CD4-positive, alpha-beta T cell (primary cell): ENCODE results near the gene HIGD1B. TPM values are rescaled to one million over a fixed set of nuclear protein-coding genes. Genes with fewer than 3 reads are reported as not detected.

Source experiments
- ATAC-seq: fragments of 200-7000 bp; cut with Tn5 transposase; one replicate; pipeline ENCODE4 v1.10.0; 2022; ENCODE audit warnings: mild to moderate bottlenecking; ENCODE audit not compliant: poor library complexity
- CTCF ChIA-PET: fragments of 350-600 bp; sonication (Branson Sonifier 250); formaldehyde crosslinking; loops from one replicate; lab custom pipeline; 2021; ENCODE audit warnings: antibody characterized with exemption, inconsistent platforms; lab: Charles Lee
- POLR2A ChIA-PET: fragments of 350-600 bp; sonication (Branson Sonifier 250); formaldehyde crosslinking; loops from one replicate; lab custom pipeline; 2021; ENCODE audit warnings: antibody characterized with exemption, inconsistent platforms; lab: Charles Lee
- DNase-seq, 14 experiments: peaks; one replicate each; pipeline ENCODE4 v3.0.0-alpha.2; 2013 to 2020; ENCODE audit warnings: mixed read lengths in 2 of 14
- H3K27ac ChIP-seq, 2 donors: one replicate each; pipeline versions ENCODE4 v1.5.1 to v1.7.0; 2013; ENCODE audit warnings: low read length in 2 of 2, low read depth in 1 of 2, mild to moderate bottlenecking in 1 of 2
- H3K27me3 ChIP-seq, 2 experiments: 1 replicate in 1 of 2; 2 replicates in 1 of 2; pipeline versions ENCODE4 v1.6.1 to v1.7.0; 2013; ENCODE audit warnings: low read length in 2 of 2, control low read depth in 1 of 2, mild to moderate bottlenecking in 1 of 2, moderate library complexity in 1 of 2; ENCODE audit not compliant: insufficient read depth in 2 of 2, control insufficient read depth in 1 of 2
- H3K36me3 ChIP-seq: one replicate; pipeline ENCODE4 v1.6.1; 2013; ENCODE audit warnings: low read length, control low read depth; ENCODE audit not compliant: insufficient read depth
- H3K4me1 ChIP-seq: one replicate; pipeline ENCODE4 v1.6.1; 2013; ENCODE audit warnings: low read length, control low read depth; ENCODE audit not compliant: insufficient read depth
- H3K4me3 ChIP-seq: one replicate; pipeline ENCODE4 v1.5.1; 2013; ENCODE audit warnings: mild to moderate bottlenecking, low read length, moderate library complexity
- H3K9me3 ChIP-seq, 2 experiments: 1 replicate in 1 of 2; 2 replicates in 1 of 2; pipeline versions ENCODE4 v1.6.1 to v1.7.0; 2013; ENCODE audit warnings: low read length in 2 of 2, mild to moderate bottlenecking in 2 of 2, control low read depth in 1 of 2, moderate library complexity in 1 of 2; ENCODE audit not compliant: control insufficient read depth in 1 of 2, insufficient read depth in 1 of 2
- H3K27ac Mint-ChIP-seq: one replicate; pipeline ENCODE4 v1.8.0; 2020; ENCODE audit warnings: mixed read lengths
- H3K27me3 Mint-ChIP-seq: one replicate; pipeline ENCODE4 v1.8.0; 2021; ENCODE audit warnings: mixed read lengths
- H3K36me3 Mint-ChIP-seq: one replicate; pipeline ENCODE4 v1.8.0; 2021; ENCODE audit warnings: low read depth, mixed read lengths
- H3K4me1 Mint-ChIP-seq: one replicate; pipeline ENCODE4 v1.8.0; 2021; ENCODE audit warnings: low read depth, mixed read lengths
- H3K4me3 Mint-ChIP-seq: one replicate; pipeline ENCODE4 v1.8.0; 2020; ENCODE audit warnings: mild to moderate bottlenecking, mixed read lengths
- H3K9me3 Mint-ChIP-seq: one replicate; pipeline ENCODE4 v1.8.0; 2020; ENCODE audit warnings: mixed read lengths
- CTCF ChIP-seq: fragments of 200-600 bp; IDR thresholded peaks from one replicate; pipeline ENCODE4 v1.8.0; 2022; ENCODE audit warnings: antibody characterized with exemption, mild to moderate bottlenecking
- intact Hi-C, 2 experiments: fragments of 100-400 bp; cut with DNase I in 1 of 2; cut with micrococcal nuclease in 1 of 2; formaldehyde crosslinking; loops; one replicate each; pipeline versions ENCODE4 v1.15.1 to v1.9.0; 2023 to 2025; cut with DNase I, micrococcal nuclease
- total RNA-seq, 174 experiments: library from RNA in 2 of 174; stranded (reverse) in 2 of 174; gene quantifications; one replicate each; pipeline ENCODE4 v1.2.3 and lab custom pipeline; 2021 to 2026

Gene HIGD1B
- total RNA-seq, 2 experiments from 2014 or later, result not detected

GRCh38 chr17:44899074-44899782 lies 51.5 kb downstream of the HIGD1B start, which contains the start of gene EFTUD2:
Gene EFTUD2, minus strand, starts transcription at chr17:44899445. Its CDS starts 4,924 bp downstream, at chr17:44894521.
- Histone ChIP-seq H3K27ac (peak within 1 kb of the TSS; percentile 98 to 99), H3K4me3 (peak within 1 kb of the TSS; percentile 82), H3K36me3 (peaks cover 7% of the 10 kb centered on the region), H3K4me1 (peaks cover 29% of the 10 kb centered on the region), H3K9me3 (no peaks in the 10 kb centered on the region), H3K27me3 (no peaks in the 10 kb centered on the region)
- Mint-ChIP-seq H3K27ac (peak within 1 kb of the TSS; percentile 99), H3K4me3 (peak within 1 kb of the TSS; percentile 95), H3K27me3 (peaks cover 10% of the 10 kb centered on the region), H3K36me3 (peaks cover 32% of the 10 kb centered on the region), H3K9me3 (no peaks in the 10 kb centered on the region), H3K4me1 (peaks cover 37% of the 10 kb centered on the region)
- DNase-seq, result peak; percentile 87 to 96 (median 91)
- ChIA-PET POLR2A (interaction anchor here (0.5 to 2.2 kb wide), 24 partner anchors 9 to 1310 kb away, joined by 3 to 13 read pairs (median 4); partner anchors contain the start of genes DBF4B, DCAKD, HDAC5 and HEXIM1), CTCF (interaction anchor here (0.8 to 1.3 kb wide), 3 partner anchors 11 to 123 kb away, joined by 3 to 4 read pairs (median 3); no protein-coding TSS in a partner anchor)
- peak; percentile 95 for ATAC-seq
- TF ChIP-seq CTCF, result no peak
- intact Hi-C loops, result loop anchor here (1.0 to 2.0 kb wide), 3 partner anchors 124 to 210 kb away; partner anchors contain the start of genes CCDC43 (in 1 of the 2) and NMT1 (in 1 of the 2)

Other genes with a start within 250 kb of the HIGD1B start
- under 1 TPM in 1 of 2 experiments, not detected in 1; 0.08 TPM for gene MEIOC, start 191.4 kb upstream of the HIGD1B start, total RNA-seq
- gene CCDC43, start 158.1 kb upstream of the HIGD1B start, total RNA-seq, result 10 to 100 TPM; 23.6 to 25.3 TPM
- 1 to 10 TPM; 1.5 TPM for gene DBF4B, start 139.2 kb upstream of the HIGD1B start, total RNA-seq
- under 1 TPM; 0.16 to 0.47 TPM for gene ADAM11, start 88.9 kb upstream of the HIGD1B start, total RNA-seq
- gene GJC1, start 17.6 kb upstream of the HIGD1B start, total RNA-seq, result not detected
- gene EFTUD2, start 51.6 kb downstream of the HIGD1B start, total RNA-seq, result 100 to 1,000 TPM; 105 to 112 TPM
- gene GFAP, start 67.6 kb downstream of the HIGD1B start, total RNA-seq, result not detected
- under 1 TPM; 0.05 to 0.08 TPM for gene KIF18B, start 99.9 kb downstream of the HIGD1B start, total RNA-seq
- gene C1QL1, start 120.4 kb downstream of the HIGD1B start, total RNA-seq, result not detected
- gene DCAKD, start 203.7 kb downstream of the HIGD1B start, total RNA-seq, result 10 to 100 TPM; 11.6 to 12.2 TPM
- 10 to 100 TPM; 61.1 to 62.2 TPM for gene NMT1, start 213.4 kb downstream of the HIGD1B start, total RNA-seq